Measurements from ENCODE around the gene MYH2. TPM values are rescaled to one million over a fixed set of nuclear protein-coding genes. Genes with fewer than 3 reads are reported as not detected.

The MYH2 gene
- total RNA-seq, 1 experiment from 2014 or later = not detected

DNA sequence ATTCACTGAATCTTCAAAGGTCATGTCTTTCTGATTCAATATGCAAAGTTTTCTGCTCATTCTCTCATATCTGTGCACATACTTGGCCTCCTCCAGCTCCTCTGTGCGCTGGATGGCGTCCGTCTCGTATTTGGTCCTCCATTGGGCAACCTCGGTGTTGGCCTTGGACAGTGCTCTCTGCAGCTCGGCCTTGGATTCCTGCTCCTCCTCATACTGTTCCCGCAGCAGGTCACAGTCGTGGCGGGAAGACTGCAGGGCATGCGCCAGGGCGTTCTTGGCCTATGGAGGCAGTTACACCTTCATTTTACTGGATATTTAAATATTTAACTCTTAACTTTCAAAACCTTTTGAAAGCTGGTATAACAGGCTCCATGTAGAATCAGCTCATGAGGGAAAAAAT is 22.9 kb downstream of the MYH2 start:
- ChIA-PET CTCF (no interaction called here), POLR2A (no interaction called here), RAD21 (ENCODE audit: low non-redundant PET in 1 of 2, low total read pairs in 2 of 2, uncharacterized antibody in 2 of 2, unreplicated experiment in 2 of 2) (no interaction called here)
- Histone ChIP-seq H3K4me1 (ENCODE audit: control insufficient read depth in 1 of 2, insufficient read depth in 2 of 2, low read length in 2 of 2) (no peaks in the 10 kb centered on the region), H4K20me1 (ENCODE audit: insufficient read depth) (no peaks in the 10 kb centered on the region), H2AFZ (ENCODE audit: low read depth, low read length, poor library complexity, severe bottlenecking) (no peak overlapping the region), H3K36me3 (ENCODE audit: control insufficient read depth in 1 of 2, insufficient read depth in 2 of 2, low read length in 2 of 2) (no peaks in the 10 kb centered on the region), H3K4me3 (replicated peaks in 1 of 2; ENCODE audit: low read depth in 1 of 2, low read length in 2 of 2) (no peak overlapping the region), H3K4me2 (ENCODE audit: low read length) (no peak overlapping the region), H3K9me2 (ENCODE audit: insufficient read depth) (no peaks in the 10 kb centered on the region), H3K27ac (ENCODE audit: low read depth, low read length) (no peak overlapping the region), H3K9me3 (ENCODE audit: control insufficient read depth in 1 of 2, insufficient read depth in 1 of 2, low read depth in 1 of 2, low read length in 2 of 2) (no peaks in the 10 kb centered on the region), H3K9ac (ENCODE audit: low read length) (no peak overlapping the region), H3K27me3 (ENCODE audit: insufficient read depth, low read length) (peaks cover 9% of the 10 kb centered on the region), H3K79me2 (ENCODE audit: insufficient read depth, low read length) (no peaks in the 10 kb centered on the region)
- intact Hi-C loops (cut with micrococcal nuclease) = loop anchor here (5.0 kb wide), 1 partner anchor 39 kb away; no protein-coding TSS in a partner anchor
- DNase-seq (ENCODE audit: low read depth, low spot score) (no peak), ATAC-seq (no peak)
- no TSS peak for BruUV-seq (replicated peaks)
- TF ChIP-seq JUND (IDR thresholded peaks at IDR 0.05) (no peak), EGR1 (IDR thresholded peaks at IDR 0.05; ENCODE audit: low read depth) (no peak), RAD21 (IDR thresholded peaks at IDR 0.05; ENCODE audit: low read depth) (no peak), SRF (IDR thresholded peaks at IDR 0.05; ENCODE audit: low read depth) (no peak), ZNF274 (IDR thresholded peaks at IDR 0.05; ENCODE audit: low read depth, low read length) (no peak), CBX3 (IDR thresholded peaks at IDR 0.05; ENCODE audit: low read depth) (no peak), SIN3A (IDR thresholded peaks at IDR 0.05; ENCODE audit: low read depth) (no peak), CTCF (IDR thresholded peaks at IDR 0.05 in 2 of 3, conservative IDR thresholded peaks at IDR 0.05 in 1 of 3; ENCODE audit: borderline replicate concordance in 1 of 3, insufficient read depth in 1 of 3, low read depth in 2 of 3, low read length in 2 of 3) (no peak), MAX (IDR thresholded peaks at IDR 0.05) (no peak), CEBPB (IDR thresholded peaks at IDR 0.05; ENCODE audit: low read depth) (no peak), POLR2AphosphoS5 (IDR thresholded peaks at IDR 0.05; ENCODE audit: low read depth, low read length) (no peak)
- TF ChIP-seq, protein P1, sequence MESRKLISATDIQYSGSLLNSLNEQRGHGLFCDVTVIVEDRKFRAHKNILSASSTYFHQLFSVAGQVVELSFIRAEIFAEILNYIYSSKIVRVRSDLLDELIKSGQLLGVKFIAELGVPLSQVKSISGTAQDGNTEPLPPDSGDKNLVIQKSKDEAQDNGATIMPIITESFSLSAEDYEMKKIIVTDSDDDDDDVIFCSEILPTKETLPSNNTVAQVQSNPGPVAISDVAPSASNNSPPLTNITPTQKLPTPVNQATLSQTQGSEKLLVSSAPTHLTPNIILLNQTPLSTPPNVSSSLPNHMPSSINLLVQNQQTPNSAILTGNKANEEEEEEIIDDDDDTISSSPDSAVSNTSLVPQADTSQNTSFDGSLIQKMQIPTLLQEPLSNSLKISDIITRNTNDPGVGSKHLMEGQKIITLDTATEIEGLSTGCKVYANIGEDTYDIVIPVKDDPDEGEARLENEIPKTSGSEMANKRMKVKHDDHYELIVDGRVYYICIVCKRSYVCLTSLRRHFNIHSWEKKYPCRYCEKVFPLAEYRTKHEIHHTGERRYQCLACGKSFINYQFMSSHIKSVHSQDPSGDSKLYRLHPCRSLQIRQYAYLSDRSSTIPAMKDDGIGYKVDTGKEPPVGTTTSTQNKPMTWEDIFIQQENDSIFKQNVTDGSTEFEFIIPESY (IDR thresholded peaks at IDR 0.05; ENCODE audit: extremely low read depth, insufficient replicate concordance, low read length) = no peak
